ENCODE measurements around the gene CHST8.

DNA sequence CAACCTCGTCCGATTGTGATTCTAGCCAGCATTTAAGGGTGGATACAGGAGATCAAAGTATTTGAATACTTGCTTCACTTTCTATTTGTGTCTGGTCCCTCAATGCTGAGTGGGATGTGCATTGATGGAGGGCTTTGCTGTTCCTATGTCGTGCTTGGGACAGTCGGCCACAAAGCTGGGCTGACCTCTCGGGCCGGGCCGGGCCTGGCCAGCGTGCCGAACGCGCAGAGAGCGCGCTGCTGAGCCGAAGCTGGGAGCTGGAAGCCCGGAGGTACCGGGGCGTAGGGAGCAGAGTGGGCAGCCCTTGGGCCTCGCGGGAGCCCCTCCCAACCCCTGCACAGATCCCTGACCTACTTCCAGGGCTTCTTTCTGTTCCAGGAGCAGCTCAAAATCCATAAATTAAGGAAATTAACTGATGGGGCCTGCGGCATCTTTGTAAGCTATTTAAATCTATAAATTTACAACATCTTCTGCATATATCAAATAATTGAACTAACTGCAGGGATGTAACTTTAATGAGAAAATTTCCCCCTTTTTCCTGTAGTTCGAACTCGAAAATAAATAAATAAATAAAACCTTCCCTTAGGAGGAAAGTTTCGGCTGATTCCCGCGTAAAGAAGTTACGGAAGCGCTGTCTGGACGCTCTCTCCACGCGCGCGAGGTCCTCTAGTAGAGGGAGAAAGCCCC, 173.1 kb downstream of the CHST8 start:
- TF ChIP-seq, protein P1, sequence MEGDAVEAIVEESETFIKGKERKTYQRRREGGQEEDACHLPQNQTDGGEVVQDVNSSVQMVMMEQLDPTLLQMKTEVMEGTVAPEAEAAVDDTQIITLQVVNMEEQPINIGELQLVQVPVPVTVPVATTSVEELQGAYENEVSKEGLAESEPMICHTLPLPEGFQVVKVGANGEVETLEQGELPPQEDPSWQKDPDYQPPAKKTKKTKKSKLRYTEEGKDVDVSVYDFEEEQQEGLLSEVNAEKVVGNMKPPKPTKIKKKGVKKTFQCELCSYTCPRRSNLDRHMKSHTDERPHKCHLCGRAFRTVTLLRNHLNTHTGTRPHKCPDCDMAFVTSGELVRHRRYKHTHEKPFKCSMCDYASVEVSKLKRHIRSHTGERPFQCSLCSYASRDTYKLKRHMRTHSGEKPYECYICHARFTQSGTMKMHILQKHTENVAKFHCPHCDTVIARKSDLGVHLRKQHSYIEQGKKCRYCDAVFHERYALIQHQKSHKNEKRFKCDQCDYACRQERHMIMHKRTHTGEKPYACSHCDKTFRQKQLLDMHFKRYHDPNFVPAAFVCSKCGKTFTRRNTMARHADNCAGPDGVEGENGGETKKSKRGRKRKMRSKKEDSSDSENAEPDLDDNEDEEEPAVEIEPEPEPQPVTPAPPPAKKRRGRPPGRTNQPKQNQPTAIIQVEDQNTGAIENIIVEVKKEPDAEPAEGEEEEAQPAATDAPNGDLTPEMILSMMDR (IDR thresholded peaks at IDR 0.05; ENCODE audit: insufficient read depth, low read depth, low read length): no peak
- no peak for TF ChIP-seq EZH2 (IDR thresholded peaks at IDR 0.05; ENCODE audit: insufficient read depth, low read length)
